OCI-LY3 (cell line): ENCODE measurements around the gene HIPK1.

Experiments used
- CTCF ChIP-seq: fragments of 200-600, 300-600 bp; sonication (generic); IDR thresholded peaks from 2 replicates; pipeline ENCODE4 v1.5.1; 2014; ENCODE audit warnings: antibody characterized with exemption, low read length, low read depth
- EZH2phosphoT487 ChIP-seq: fragments of 200-600 bp; shearing (Covaris generic); IDR thresholded peaks from 2 replicates; pipeline ENCODE4 v1.6.1; 2018; ENCODE audit warnings: antibody characterized with exemption, mixed run types, low read depth

- no peak for TF ChIP-seq CTCF
- TF ChIP-seq EZH2phosphoT487, result no peak
Measured at GRCh38 chr1:113975211-113975895, 46.2 kb downstream of the HIPK1 start.
